UCSD-AML1 (cell line): ENCODE measurements around the gene TMEM190.

Experiments
- DNase-seq: peaks from one replicate; lab custom pipeline; 2025; ENCODE audit not compliant: unreplicated experiment; lab: John Stamatoyannopoulos, UW

Gene TMEM190

DNA sequence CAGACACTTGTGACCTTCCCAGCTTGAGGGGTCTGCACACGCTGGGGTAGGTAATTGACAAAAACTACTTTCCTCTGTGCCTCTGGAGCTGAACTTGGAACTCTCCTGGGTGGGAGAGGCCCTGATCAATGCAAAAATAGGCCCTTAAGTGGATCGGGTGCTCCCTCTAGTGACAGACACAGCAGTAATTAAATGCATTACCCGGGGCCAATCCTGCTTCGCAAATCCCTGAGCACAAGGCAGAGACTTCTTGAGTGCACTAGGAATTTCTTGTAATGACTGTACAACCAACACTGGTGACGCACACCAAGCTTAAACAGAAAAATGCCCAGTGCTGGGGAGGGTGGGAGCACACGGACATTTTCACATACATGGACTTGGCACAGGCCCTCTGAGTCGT lies 41.6 kb downstream of the TMEM190 start:
- peak; percentile 57 for DNase-seq

DNA sequence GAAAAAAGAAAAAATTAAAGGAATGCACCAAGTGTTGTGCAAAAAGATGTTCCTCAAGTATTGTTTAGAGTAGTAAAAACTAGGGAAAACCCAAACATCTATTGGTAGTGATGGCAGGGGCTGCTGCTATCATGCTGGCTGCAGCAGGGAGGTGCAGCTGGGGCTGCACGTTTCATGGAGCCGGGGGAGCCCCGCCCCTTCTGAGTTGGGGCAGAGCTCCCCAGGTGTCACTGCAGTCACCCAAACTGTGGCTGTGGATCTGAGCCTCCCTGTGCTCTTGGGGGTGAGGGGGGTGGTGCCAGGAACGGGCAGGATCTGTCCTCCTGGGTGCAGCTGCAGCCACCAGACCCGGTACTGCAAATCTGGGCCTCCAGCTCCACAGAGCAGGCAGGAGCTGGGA lies 42.5 kb downstream of the TMEM190 start:
- no peak for DNase-seq

- no peak for DNase-seq
Observed at GRCh38 chr19:55419624-55420236, 43.1 kb downstream of the TMEM190 start.

- DNase-seq = peak; percentile 66
Observed at GRCh38 chr19:55421281-55421680, 44.7 kb downstream of the TMEM190 start.

DNA sequence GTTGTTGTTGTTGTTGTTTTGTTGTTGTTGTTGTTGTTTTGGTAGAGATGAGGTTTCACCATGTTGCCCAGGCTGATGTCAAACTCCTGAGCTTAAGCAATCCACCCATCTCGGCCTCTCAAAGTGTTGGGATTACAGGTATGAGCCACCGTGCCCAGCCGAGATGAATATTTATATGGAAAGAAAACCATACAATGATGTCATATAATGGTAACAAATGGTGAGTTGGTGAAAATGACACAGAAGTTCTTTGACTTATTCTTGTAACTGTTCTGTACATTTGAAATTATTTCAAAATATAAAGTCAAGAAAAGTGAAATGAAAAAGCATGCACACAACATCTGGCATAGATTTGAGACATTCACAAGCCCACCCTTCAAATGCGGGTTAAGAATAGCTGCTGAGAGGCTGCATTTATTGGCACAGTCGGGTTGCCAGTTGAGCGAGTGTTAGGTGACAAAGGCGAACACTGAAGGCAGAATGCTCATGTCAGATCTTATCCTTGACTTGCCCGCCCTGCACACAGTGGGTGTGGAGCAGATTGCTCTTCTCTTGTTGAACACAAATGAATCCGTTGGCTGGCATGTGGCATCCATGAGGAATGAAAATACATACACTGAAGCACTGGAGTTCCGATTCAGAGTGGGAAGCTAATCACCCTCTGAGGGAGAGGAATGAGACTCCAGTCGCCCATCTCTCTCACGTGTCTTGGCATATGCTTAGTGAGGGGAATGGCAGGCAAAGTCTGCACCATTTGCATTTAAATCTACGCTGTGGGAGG lies 46.8 kb downstream of the TMEM190 start:
- DNase-seq = no peak

GRCh38 chr19:55424518-55424917 lies 47.9 kb downstream of the TMEM190 start:
- no peak for DNase-seq

- no peak for DNase-seq
Observed at GRCh38 chr19:55426042-55426441, 49.4 kb downstream of the TMEM190 start.
